SK-N-SH treated with all-trans-retinoic acid at 6 μM for 48 hours (cell line): ENCODE results near the gene COIL.

ENCODE experiments used
- ATAC-seq: fragments of 200-7000 bp; cut with Tn5 transposase; 3 replicates; pipeline ENCODE4 v1.9.1; 2020; ENCODE audit warnings: mild to moderate bottlenecking, moderate library complexity
- ARNTL ChIP-seq: fragments of 450-650 bp; formaldehyde crosslinking; IDR thresholded peaks from 2 replicates; pipeline ENCODE4 v1.5.0; 2020; ENCODE audit warnings: low read depth, mild to moderate bottlenecking, moderate library complexity, borderline replicate concordance
- BACH2 ChIP-seq: fragments of 250-450 bp; sonication (Bioruptor Pico); IDR thresholded peaks from 2 replicates; pipeline ENCODE4 v1.9.0; 2021; ENCODE audit warnings: mild to moderate bottlenecking, borderline replicate concordance
- CSDC2 ChIP-seq: fragments of 250-450 bp; sonication (Bioruptor Pico); IDR thresholded peaks from 2 replicates; pipeline ENCODE4 v1.5.0; 2020; ENCODE audit warnings: mild to moderate bottlenecking, moderate library complexity
- ESRRG ChIP-seq: fragments of 250-450 bp; sonication (Bioruptor Pico); IDR thresholded peaks from 2 replicates; pipeline ENCODE4 v1.6.1; 2021; ENCODE audit warnings: mild to moderate bottlenecking
- GLIS3 ChIP-seq: fragments of 250-450 bp; sonication (Bioruptor Pico); IDR thresholded peaks from 2 replicates; pipeline ENCODE4 v1.5.0; 2020; ENCODE audit warnings: mild to moderate bottlenecking, moderate library complexity
- ISL1 ChIP-seq: fragments of 250-450 bp; sonication (Bioruptor Pico); IDR thresholded peaks from 2 replicates; pipeline ENCODE4 v2.1.2; 2022; ENCODE audit warnings: mild to moderate bottlenecking, moderate library complexity
- OSR1 ChIP-seq: fragments of 250-450 bp; sonication (Bioruptor Pico); IDR thresholded peaks from 2 replicates; pipeline ENCODE4 v1.8.0; 2022; ENCODE audit warnings: moderate library complexity, mild to moderate bottlenecking, inconsistent platforms
- PPARA ChIP-seq: fragments of 250-450 bp; sonication (Bioruptor Pico); IDR thresholded peaks from 2 replicates; pipeline ENCODE4 v1.5.0; 2020; ENCODE audit warnings: mild to moderate bottlenecking, borderline replicate concordance
- RARB ChIP-seq: fragments of 250-450 bp; sonication (Bioruptor Pico); IDR thresholded peaks from 2 replicates; pipeline ENCODE4 v1.8.0; 2021; ENCODE audit warnings: mild to moderate bottlenecking, moderate library complexity
- SNAI2 ChIP-seq: fragments of 250-450 bp; sonication (Bioruptor Pico); IDR thresholded peaks from 2 replicates; pipeline ENCODE4 v1.5.0; 2020; ENCODE audit warnings: mild to moderate bottlenecking, moderate library complexity
- TCF4 ChIP-seq: fragments of 250-450 bp; sonication (Bioruptor Pico); IDR thresholded peaks from 2 replicates; pipeline ENCODE4 v1.8.0; 2021; ENCODE audit warnings: mild to moderate bottlenecking, moderate library complexity, borderline replicate concordance
- TOX ChIP-seq: fragments of 250-450 bp; sonication (Bioruptor Pico); IDR thresholded peaks from 2 replicates; pipeline ENCODE4 v1.8.0; 2021; ENCODE audit warnings: mild to moderate bottlenecking, moderate library complexity, borderline replicate concordance
- ZC3H10 ChIP-seq: fragments of 250-450 bp; sonication (Bioruptor Pico); IDR thresholded peaks from 2 replicates; pipeline ENCODE4 v1.5.1; 2021; ENCODE audit warnings: mild to moderate bottlenecking, moderate library complexity
- ZFP3 ChIP-seq: fragments of 250-450 bp; sonication (Bioruptor Pico); IDR thresholded peaks from 2 replicates; pipeline ENCODE4 v1.5.0; 2020; ENCODE audit warnings: mild to moderate bottlenecking, moderate library complexity
- ZFP30 ChIP-seq: fragments of 450-650 bp; formaldehyde crosslinking; IDR thresholded peaks from 2 replicates; pipeline ENCODE4 v1.5.0; 2022; ENCODE audit warnings: mild to moderate bottlenecking, moderate library complexity
- ZNF565 ChIP-seq: fragments of 450-650 bp; formaldehyde crosslinking; conservative IDR thresholded peaks from 2 replicates; pipeline ENCODE4 v1.5.0; 2020; ENCODE audit warnings: low read depth, mild to moderate bottlenecking, moderate library complexity
- ZNF8 ChIP-seq: fragments of 450-650 bp; formaldehyde crosslinking; IDR thresholded peaks from 2 replicates; pipeline ENCODE4 v1.5.0; 2020; ENCODE audit warnings: mild to moderate bottlenecking, moderate library complexity
- TF ChIP-seq, protein P1 (sequence below): fragments of 250-450 bp; sonication (Bioruptor Pico); IDR thresholded peaks from 2 replicates; pipeline ENCODE4 v1.5.1; 2020; ENCODE audit warnings: low read depth, mild to moderate bottlenecking, moderate library complexity
- TF ChIP-seq, protein P2 (sequence below): fragments of 250-450 bp; sonication (Bioruptor Pico); IDR thresholded peaks from 2 replicates; pipeline ENCODE4 v1.5.1; 2021; ENCODE audit warnings: mild to moderate bottlenecking, moderate library complexity
- TF ChIP-seq, protein P3 (sequence below): fragments of 250-450 bp; sonication (Bioruptor Pico); IDR thresholded peaks from 2 replicates; pipeline ENCODE4 v1.8.0; 2021; ENCODE audit warnings: low read depth, mild to moderate bottlenecking, moderate library complexity, borderline replicate concordance
- TF ChIP-seq, protein P4 (sequence below): fragments of 250-450 bp; sonication (Bioruptor Pico); IDR thresholded peaks from 2 replicates; pipeline ENCODE4 v1.5.0; 2020; ENCODE audit warnings: mild to moderate bottlenecking, moderate library complexity

Gene COIL

GRCh38 chr17:56910509-56911235 is 50.2 kb downstream of the COIL start (continued):
- TF ChIP-seq, protein P1, sequence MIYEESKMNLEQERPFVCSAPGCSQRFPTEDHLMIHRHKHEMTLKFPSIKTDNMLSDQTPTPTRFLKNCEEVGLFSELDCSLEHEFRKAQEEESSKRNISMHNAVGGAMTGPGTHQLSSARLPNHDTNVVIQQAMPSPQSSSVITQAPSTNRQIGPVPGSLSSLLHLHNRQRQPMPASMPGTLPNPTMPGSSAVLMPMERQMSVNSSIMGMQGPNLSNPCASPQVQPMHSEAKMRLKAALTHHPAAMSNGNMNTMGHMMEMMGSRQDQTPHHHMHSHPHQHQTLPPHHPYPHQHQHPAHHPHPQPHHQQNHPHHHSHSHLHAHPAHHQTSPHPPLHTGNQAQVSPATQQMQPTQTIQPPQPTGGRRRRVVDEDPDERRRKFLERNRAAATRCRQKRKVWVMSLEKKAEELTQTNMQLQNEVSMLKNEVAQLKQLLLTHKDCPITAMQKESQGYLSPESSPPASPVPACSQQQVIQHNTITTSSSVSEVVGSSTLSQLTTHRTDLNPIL (CRISPR knock-in tag), result no peak
- TF ChIP-seq OSR1 (CRISPR knock-in tag), result no peak
- no peak for TF ChIP-seq ISL1 (CRISPR knock-in tag)
- no peak for TF ChIP-seq ZFP30 (CRISPR knock-in tag)
- TF ChIP-seq, protein P2, sequence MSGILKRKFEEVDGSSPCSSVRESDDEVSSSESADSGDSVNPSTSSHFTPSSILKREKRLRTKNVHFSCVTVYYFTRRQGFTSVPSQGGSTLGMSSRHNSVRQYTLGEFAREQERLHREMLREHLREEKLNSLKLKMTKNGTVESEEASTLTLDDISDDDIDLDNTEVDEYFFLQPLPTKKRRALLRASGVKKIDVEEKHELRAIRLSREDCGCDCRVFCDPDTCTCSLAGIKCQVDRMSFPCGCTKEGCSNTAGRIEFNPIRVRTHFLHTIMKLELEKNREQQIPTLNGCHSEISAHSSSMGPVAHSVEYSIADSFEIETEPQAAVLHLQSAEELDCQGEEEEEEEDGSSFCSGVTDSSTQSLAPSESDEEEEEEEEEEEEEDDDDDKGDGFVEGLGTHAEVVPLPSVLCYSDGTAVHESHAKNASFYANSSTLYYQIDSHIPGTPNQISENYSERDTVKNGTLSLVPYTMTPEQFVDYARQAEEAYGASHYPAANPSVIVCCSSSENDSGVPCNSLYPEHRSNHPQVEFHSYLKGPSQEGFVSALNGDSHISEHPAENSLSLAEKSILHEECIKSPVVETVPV (CRISPR knock-in tag), result no peak
- TF ChIP-seq, protein P3, sequence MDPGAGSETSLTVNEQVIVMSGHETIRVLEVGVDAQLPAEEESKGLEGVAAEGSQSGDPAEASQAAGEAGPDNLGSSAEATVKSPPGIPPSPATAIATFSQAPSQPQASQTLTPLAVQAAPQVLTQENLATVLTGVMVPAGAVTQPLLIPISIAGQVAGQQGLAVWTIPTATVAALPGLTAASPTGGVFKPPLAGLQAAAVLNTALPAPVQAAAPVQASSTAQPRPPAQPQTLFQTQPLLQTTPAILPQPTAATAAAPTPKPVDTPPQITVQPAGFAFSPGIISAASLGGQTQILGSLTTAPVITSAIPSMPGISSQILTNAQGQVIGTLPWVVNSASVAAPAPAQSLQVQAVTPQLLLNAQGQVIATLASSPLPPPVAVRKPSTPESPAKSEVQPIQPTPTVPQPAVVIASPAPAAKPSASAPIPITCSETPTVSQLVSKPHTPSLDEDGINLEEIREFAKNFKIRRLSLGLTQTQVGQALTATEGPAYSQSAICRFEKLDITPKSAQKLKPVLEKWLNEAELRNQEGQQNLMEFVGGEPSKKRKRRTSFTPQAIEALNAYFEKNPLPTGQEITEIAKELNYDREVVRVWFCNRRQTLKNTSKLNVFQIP (CRISPR knock-in tag), result no peak
- TF ChIP-seq TCF4, result no peak
- no peak for TF ChIP-seq ZNF8 (CRISPR knock-in tag)
- no peak for TF ChIP-seq ZC3H10 (CRISPR knock-in tag)
- TF ChIP-seq, all 23 proteins: peak for 0

GRCh38 chr17:56909742-56910508 is 50.9 kb downstream of the COIL start:
- ATAC-seq, result no peak
- TF ChIP-seq, protein P3 (CRISPR knock-in tag), result no peak
- TF ChIP-seq ZFP3 (CRISPR knock-in tag) (no peak), ESRRG (CRISPR knock-in tag) (no peak), BACH2 (CRISPR knock-in tag) (no peak), GLIS3 (no peak), RARB (CRISPR knock-in tag) (no peak)
- TF ChIP-seq, protein P2 (CRISPR knock-in tag), result no peak

DNA sequence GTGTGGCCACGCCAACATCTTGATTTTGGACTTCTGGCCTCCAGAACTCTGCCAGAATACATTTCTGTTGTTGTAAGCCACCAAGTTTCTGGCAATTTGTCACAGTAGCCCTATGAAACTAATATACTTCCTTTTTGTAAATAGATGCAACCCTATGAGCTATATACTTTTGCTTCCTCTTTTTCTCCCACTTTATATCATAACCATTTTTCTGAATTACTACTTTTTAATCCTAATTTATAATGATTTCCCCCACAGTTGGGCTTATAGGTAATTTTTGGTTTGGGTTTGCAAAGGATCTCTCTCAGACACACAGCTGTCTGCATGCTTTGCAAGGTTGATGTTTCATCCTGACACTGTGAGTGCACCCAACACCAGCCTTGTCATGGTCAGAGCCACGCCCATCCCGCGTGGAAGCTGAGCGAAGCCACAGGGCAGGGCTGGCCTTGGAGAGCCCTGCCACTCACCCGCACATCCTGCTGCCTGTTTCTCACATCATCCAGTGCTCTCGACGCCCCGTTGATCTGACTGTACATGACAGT is 52.8 kb downstream of the COIL start:
- no peak for TF ChIP-seq ZNF8 (CRISPR knock-in tag)
- no peak for TF ChIP-seq ISL1 (CRISPR knock-in tag)
- TF ChIP-seq PPARA (CRISPR knock-in tag), result no peak
- no peak for TF ChIP-seq ZFP3 (CRISPR knock-in tag)
- TF ChIP-seq ZNF565 (CRISPR knock-in tag), result no peak
- no peak for TF ChIP-seq ESRRG (CRISPR knock-in tag)
- TF ChIP-seq SNAI2, result no peak
- ATAC-seq, result no peak

GRCh38 chr17:56903560-56903959 is 57.3 kb downstream of the COIL start:
- no peak for ATAC-seq
- TF ChIP-seq PPARA (CRISPR knock-in tag), result no peak
- no peak for TF ChIP-seq TOX (CRISPR knock-in tag)
- TF ChIP-seq ISL1 (CRISPR knock-in tag), result no peak
- TF ChIP-seq, protein P1 (CRISPR knock-in tag), result no peak
- no peak for TF ChIP-seq ZNF8 (CRISPR knock-in tag)
- no peak for TF ChIP-seq CSDC2 (CRISPR knock-in tag)
- no peak for TF ChIP-seq BACH2 (CRISPR knock-in tag)
- TF ChIP-seq RARB (CRISPR knock-in tag), result no peak
- TF ChIP-seq ZC3H10 (CRISPR knock-in tag), result no peak
- TF ChIP-seq, protein P4, sequence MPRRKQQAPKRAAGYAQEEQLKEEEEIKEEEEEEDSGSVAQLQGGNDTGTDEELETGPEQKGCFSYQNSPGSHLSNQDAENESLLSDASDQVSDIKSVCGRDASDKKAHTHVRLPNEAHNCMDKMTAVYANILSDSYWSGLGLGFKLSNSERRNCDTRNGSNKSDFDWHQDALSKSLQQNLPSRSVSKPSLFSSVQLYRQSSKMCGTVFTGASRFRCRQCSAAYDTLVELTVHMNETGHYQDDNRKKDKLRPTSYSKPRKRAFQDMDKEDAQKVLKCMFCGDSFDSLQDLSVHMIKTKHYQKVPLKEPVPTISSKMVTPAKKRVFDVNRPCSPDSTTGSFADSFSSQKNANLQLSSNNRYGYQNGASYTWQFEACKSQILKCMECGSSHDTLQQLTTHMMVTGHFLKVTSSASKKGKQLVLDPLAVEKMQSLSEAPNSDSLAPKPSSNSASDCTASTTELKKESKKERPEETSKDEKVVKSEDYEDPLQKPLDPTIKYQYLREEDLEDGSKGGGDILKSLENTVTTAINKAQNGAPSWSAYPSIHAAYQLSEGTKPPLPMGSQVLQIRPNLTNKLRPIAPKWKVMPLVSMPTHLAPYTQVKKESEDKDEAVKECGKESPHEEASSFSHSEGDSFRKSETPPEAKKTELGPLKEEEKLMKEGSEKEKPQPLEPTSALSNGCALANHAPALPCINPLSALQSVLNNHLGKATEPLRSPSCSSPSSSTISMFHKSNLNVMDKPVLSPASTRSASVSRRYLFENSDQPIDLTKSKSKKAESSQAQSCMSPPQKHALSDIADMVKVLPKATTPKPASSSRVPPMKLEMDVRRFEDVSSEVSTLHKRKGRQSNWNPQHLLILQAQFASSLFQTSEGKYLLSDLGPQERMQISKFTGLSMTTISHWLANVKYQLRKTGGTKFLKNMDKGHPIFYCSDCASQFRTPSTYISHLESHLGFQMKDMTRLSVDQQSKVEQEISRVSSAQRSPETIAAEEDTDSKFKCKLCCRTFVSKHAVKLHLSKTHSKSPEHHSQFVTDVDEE (CRISPR knock-in tag), result no peak
- no peak for TF ChIP-seq ARNTL
- TF ChIP-seq ZFP30 (CRISPR knock-in tag), result no peak
- TF ChIP-seq GLIS3, result no peak
- TF ChIP-seq TCF4, result no peak
- TF ChIP-seq ZFP3 (CRISPR knock-in tag), result no peak
- no peak for TF ChIP-seq OSR1 (CRISPR knock-in tag)
